T-helper 17 cell (primary cell): ENCODE results near the gene ADRA1B. TPM values are rescaled to one million over a fixed set of nuclear protein-coding genes. Genes with fewer than 3 reads are reported as not detected.
"Not testable (repeated sequence)": the region's sequence is repeated elsewhere in the genome, so short reads cannot be mapped to it uniquely, and the experiment has no call there.

Experiments
- ATAC-seq: fragments of 150-1000 bp; cut with Tn5 transposase; 2 replicates; pipeline ENCODE4 v1.10.0; 2021; ENCODE audit warnings: mild to moderate bottlenecking, moderate library complexity
- DNase-seq, 3 donors: peaks; one replicate each; pipeline versions ENCODE4 v3.0.0 to v3.0.0-alpha.2; 2020 to 2021
- H3K9me3 ChIP-seq: one replicate; pipeline ENCODE4 v1.7.0; 2013; ENCODE audit warnings: low read length, mild to moderate bottlenecking; ENCODE audit not compliant: control insufficient read depth, poor library complexity, severe bottlenecking
- H3K27ac Mint-ChIP-seq: one replicate; pipeline ENCODE4 v1.8.0; 2022; ENCODE audit warnings: mild to moderate bottlenecking, moderate library complexity, mixed read lengths
- H3K27me3 Mint-ChIP-seq: one replicate; pipeline ENCODE4 v1.8.0; 2022; ENCODE audit warnings: mixed read lengths
- H3K36me3 Mint-ChIP-seq: one replicate; pipeline ENCODE4 v1.8.0; 2022; ENCODE audit warnings: low read depth, mixed read lengths
- H3K4me1 Mint-ChIP-seq: one replicate; pipeline ENCODE4 v1.8.0; 2022; ENCODE audit warnings: mild to moderate bottlenecking, mixed read lengths
- H3K4me3 Mint-ChIP-seq: one replicate; pipeline ENCODE4 v1.8.0; 2022; ENCODE audit warnings: mild to moderate bottlenecking, moderate library complexity, mixed read lengths
- total RNA-seq, 4 donors: library from RNA in 2 of 4; stranded (reverse) in 2 of 4; gene quantifications; one replicate each; pipeline ENCODE4 v1.2.3 and lab custom pipeline; 2022 to 2026

Gene ADRA1B
- total RNA-seq, 2 donors from 2014 or later, result not detected

- H3K9me3 ChIP-seq, result no peaks in the 10 kb centered on the region
- peaks cover 4% of the 10 kb centered on the region for H3K27me3 Mint-ChIP-seq
- no peak for ATAC-seq
- no peak overlapping the region for H3K27ac Mint-ChIP-seq
- peaks cover 26% of the 10 kb centered on the region for H3K4me1 Mint-ChIP-seq
- no peak for DNase-seq
- H3K36me3 Mint-ChIP-seq, result peaks cover 4% of the 10 kb centered on the region
- no peak overlapping the region for H3K4me3 Mint-ChIP-seq
Measured at GRCh38 chr5:160007514-160007913, 91.2 kb downstream of the ADRA1B start.

GRCh38 chr5:160008529-160008876 is 92.2 kb downstream of the ADRA1B start:
- DNase-seq, H3K27me3 Mint-ChIP-seq, H3K36me3 Mint-ChIP-seq, H3K9me3 ChIP-seq: not testable (repeated sequence)
- peak overlapping the region; percentile 100 for H3K4me3 Mint-ChIP-seq
- peaks cover 26% of the 10 kb centered on the region for H3K4me1 Mint-ChIP-seq
- peak; percentile 2 for ATAC-seq
- peak overlapping the region; percentile 96 for H3K27ac Mint-ChIP-seq

DNA sequence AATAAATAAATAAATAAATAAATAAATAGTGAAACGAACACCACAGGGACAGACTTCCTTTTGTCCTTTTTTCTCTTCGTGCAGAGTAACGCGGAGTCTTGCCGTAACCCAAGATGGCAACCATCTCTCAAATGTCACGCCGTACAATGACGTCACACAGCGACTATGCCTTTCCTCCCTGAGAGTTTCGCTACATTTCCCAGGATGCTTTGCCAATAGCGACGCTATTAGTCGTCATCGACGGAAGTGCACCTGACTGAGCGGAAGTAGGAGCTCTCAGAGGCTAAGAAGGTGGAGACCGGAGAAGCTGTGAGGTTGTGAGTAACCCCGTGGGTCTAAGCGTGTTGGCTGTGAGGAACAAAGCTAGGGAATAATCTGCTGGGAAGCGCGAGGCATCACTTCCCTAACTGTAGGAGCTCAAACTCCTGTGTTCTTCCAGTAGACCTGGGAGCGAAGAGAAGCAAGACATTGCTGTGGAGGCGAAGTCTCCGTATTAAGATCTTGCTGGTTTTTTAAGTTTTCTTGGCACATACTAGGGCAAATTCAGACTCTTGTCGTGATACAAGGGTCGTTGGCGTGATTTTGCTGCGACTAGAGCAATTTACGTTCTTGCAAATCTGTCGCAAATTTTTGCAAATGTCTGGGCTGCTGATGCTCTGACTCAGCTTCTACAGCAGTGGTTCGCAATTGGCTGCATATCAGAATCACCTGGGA is 92.8 kb downstream of the ADRA1B start, which contains the start of gene TTC1:
TTC1 (plus strand) TSS at position 263 of the 714 bp plus-strand sequence. CDS start 1,390 bp downstream, outside the sequence.
- Mint-ChIP-seq H3K27me3 (no peaks in the 10 kb centered on the region), H3K4me1 (peaks cover 26% of the 10 kb centered on the region), H3K27ac (peak within 1 kb of the TSS; percentile 96), H3K36me3 (peaks cover 4% of the 10 kb centered on the region), H3K4me3 (peak within 1 kb of the TSS; percentile 100)
- H3K9me3 ChIP-seq, result no peaks in the 10 kb centered on the region
- DNase-seq (peak; percentile 70 to 88 (median 78)), ATAC-seq (peak; percentile 99)

- peak overlapping the region; percentile 96 for H3K27ac Mint-ChIP-seq
- DNase-seq (no peak), ATAC-seq (peak; percentile 2)
- peaks cover 4% of the 10 kb centered on the region for H3K36me3 Mint-ChIP-seq
- peak overlapping the region; percentile 100 for H3K4me3 Mint-ChIP-seq
- no peaks in the 10 kb centered on the region for H3K27me3 Mint-ChIP-seq
- no peaks in the 10 kb centered on the region for H3K9me3 ChIP-seq
- peaks cover 26% of the 10 kb centered on the region for H3K4me1 Mint-ChIP-seq
Measured at GRCh38 chr5:160009591-160009989, 93.3 kb downstream of the ADRA1B start.

DNA sequence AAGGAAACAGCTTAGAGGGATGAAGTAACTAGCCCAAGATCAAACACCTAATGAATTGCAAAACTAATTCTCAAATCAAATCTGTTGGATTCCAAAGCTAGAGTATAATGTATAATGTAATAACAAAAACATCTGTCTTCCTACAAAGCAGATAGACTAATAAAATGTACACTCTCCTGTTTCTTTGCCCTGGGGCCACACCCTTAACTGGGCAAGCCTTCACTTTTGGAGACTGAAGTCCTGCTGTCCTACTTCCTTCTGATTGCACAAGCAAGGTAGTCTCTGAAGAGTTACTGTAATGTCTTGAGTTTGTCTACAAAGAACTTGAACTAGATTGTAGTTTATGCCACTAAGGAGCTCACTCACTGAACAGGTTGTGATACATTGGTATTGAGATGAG is 95.2 kb downstream of the ADRA1B start:
- Mint-ChIP-seq H3K27me3 (no peaks in the 10 kb centered on the region), H3K27ac (peak overlapping the region; percentile 96), H3K4me3 (no peak overlapping the region), H3K36me3 (peaks cover 4% of the 10 kb centered on the region), H3K4me1 (peaks cover 28% of the 10 kb centered on the region)
- ATAC-seq, result no peak
- DNase-seq, result no peak
- H3K9me3 ChIP-seq, result no peaks in the 10 kb centered on the region

DNA sequence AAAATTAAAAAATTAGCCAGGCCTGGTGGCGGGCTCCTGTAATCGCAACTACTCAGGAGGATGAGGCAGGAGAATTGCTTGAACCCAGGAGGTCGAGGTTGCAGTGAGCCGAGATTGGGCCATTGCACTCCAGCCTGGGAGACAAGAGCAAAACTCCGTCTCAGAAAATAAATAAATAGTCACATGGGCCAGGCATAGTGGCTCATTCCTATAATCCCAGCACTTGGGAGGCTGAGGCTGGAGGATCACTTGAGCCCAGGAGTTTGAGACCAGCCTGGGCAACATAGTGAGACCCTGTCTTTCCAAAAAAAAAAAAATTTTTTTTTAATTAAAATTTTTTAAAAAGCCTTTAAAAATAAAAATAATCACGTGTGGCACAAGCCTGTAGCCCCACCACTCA is 97.9 kb downstream of the ADRA1B start:
- H3K4me3 Mint-ChIP-seq, DNase-seq, H3K27me3 Mint-ChIP-seq, H3K27ac Mint-ChIP-seq, ATAC-seq, H3K9me3 ChIP-seq, H3K36me3 Mint-ChIP-seq: not testable (repeated sequence)
- peaks cover 30% of the 10 kb centered on the region for H3K4me1 Mint-ChIP-seq

GRCh38 chr5:160018945-160019625 is 102.8 kb downstream of the ADRA1B start:
- peak overlapping the region; percentile 75 for H3K27ac Mint-ChIP-seq
- no peak for DNase-seq
- H3K36me3 Mint-ChIP-seq, result peaks cover 9% of the 10 kb centered on the region
- H3K4me1 Mint-ChIP-seq, result peaks cover 22% of the 10 kb centered on the region
- H3K9me3 ChIP-seq, result no peaks in the 10 kb centered on the region
- H3K27me3 Mint-ChIP-seq, result no peaks in the 10 kb centered on the region
- no peak for ATAC-seq
- no peak overlapping the region for H3K4me3 Mint-ChIP-seq

DNA sequence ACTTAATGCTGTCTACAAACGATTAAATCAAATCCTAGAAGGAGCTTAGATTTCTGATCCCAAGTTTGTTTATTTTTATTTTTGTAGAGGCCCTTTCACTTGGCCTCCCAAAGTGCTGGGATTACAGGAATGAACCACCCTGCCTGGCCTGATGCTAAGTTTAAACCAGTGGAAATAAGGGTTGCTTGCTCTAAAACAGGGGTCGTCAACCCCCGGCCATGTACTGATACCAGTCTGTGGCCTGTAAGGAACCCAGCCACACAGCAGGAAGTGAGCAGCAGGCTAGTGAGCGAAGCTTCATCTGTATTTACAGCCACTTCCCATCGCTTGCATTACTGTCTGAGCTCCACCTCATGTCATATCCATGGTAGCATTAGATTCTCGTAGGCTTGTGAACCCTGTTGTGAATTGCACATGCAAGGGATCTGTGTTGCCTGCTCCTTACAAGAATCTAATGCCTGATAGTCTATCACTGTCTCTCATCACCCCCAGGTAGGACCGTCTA is 104.0 kb downstream of the ADRA1B start:
- Mint-ChIP-seq H3K36me3 (peaks cover 9% of the 10 kb centered on the region), H3K27me3 (no peaks in the 10 kb centered on the region), H3K27ac (peak overlapping the region; percentile 75), H3K4me3 (no peak overlapping the region), H3K4me1 (peaks cover 20% of the 10 kb centered on the region)
- ATAC-seq (no peak), DNase-seq (no peak)
- no peaks in the 10 kb centered on the region for H3K9me3 ChIP-seq

GRCh38 chr5:160020964-160021363 is 104.7 kb downstream of the ADRA1B start:
- Mint-ChIP-seq H3K27me3 (no peaks in the 10 kb centered on the region), H3K4me3 (peak overlapping the region; percentile 9), H3K4me1 (peaks cover 24% of the 10 kb centered on the region), H3K27ac (no peak overlapping the region), H3K36me3 (peaks cover 9% of the 10 kb centered on the region)
- DNase-seq (no peak), ATAC-seq (peak; percentile 30)
- no peaks in the 10 kb centered on the region for H3K9me3 ChIP-seq

GRCh38 chr5:160021831-160022446 is 105.7 kb downstream of the ADRA1B start:
- DNase-seq (peak; percentile 17 to 51 (median 27)), ATAC-seq (peak; percentile 97)
- Mint-ChIP-seq H3K4me1 (peaks cover 28% of the 10 kb centered on the region), H3K4me3 (no peak overlapping the region), H3K27ac (peak overlapping the region; percentile 34), H3K36me3 (peaks cover 9% of the 10 kb centered on the region), H3K27me3 (no peaks in the 10 kb centered on the region)
- H3K9me3 ChIP-seq, result no peaks in the 10 kb centered on the region

Other genes starting within 250 kb of the ADRA1B start
- 10 to 100 TPM; 24.0 to 24.3 TPM for gene TTC1, start 92.7 kb downstream of the ADRA1B start, total RNA-seq
- 10 to 100 TPM; 18.0 to 22.6 TPM for gene PWWP2A, start 203.0 kb downstream of the ADRA1B start, total RNA-seq